ENCODE data around the gene SMIM43. TPM values are rescaled to one million over a fixed set of nuclear protein-coding genes. Genes with fewer than 3 reads are reported as not detected.

SMIM43 gene
- total and polyA plus RNA-seq, 9 of the 15 experiments (the other 6 are each of a cell fraction or from before 2014, with no cell fraction given): not detected

- no peaks in the 10 kb centered on the region for H4K20me1 ChIP-seq (replicated peaks; ENCODE audit: control insufficient read depth, insufficient read depth, low read length)
- H3K27ac ChIP-seq (ENCODE audit: extremely low read depth, low read depth, low read length): no peak overlapping the region
- intact Hi-C loops (cut with micrococcal nuclease): loop anchor here (1.0 to 5.0 kb wide), 4 partner anchors 29 to 1654 kb away; no protein-coding TSS in a partner anchor
- no TSS peak for BruUV-seq (replicated peaks)
- WGBS (ENCODE audit: insufficient coverage, low coverage, missing lambda C conversion rate): 0% methylated on average over 3 of the region's 3 CpGs
- H3K4me3 ChIP-seq: no peak overlapping the region
- peak; percentile 92 for ATAC-seq
- H3K9me1 ChIP-seq (ENCODE audit: control insufficient read depth, insufficient read depth, low read length): no peaks in the 10 kb centered on the region
- no peak overlapping the region for H2AFZ ChIP-seq (ENCODE audit: low read depth, low read length)
- ChIA-PET CTCF (ENCODE audit: low intra/inter-chr PET ratio) (interaction anchor here (1.1 to 1.9 kb wide), 2 partner anchors 29 to 1656 kb away, joined by 3 to 6 read pairs; partner anchors contain the start of gene ANXA5), POLR2A (no interaction called here)
- in situ Hi-C loops (cut with MboI): no loop called here
- no peak overlapping the region for H3K9ac ChIP-seq (ENCODE audit: insufficient read depth in 1 of 2, low read depth in 2 of 2, low read length in 2 of 2)
- H3K9me3 ChIP-seq (replicated peaks; ENCODE audit: control insufficient read depth, insufficient read depth, low read depth, low read length): no peaks in the 10 kb centered on the region
- no peaks in the 10 kb centered on the region for H3K79me2 ChIP-seq (ENCODE audit: control insufficient read depth, insufficient read depth, low read length)
- peak; percentile 91 for FAIRE-seq
- DNase-seq (ENCODE audit: extremely low read depth in 1 of 4, low spot score in 3 of 4): peak; percentile 47 to 64 (median 52)
- peaks cover 10 to 11% of the 10 kb centered on the region in 2 experiments; a peak in 3 of 5 replicates for H3K27me3 ChIP-seq (ENCODE audit: control insufficient read depth in 2 of 2, insufficient read depth in 2 of 2, low read length in 2 of 2)
- H3K36me3 ChIP-seq (ENCODE audit: control insufficient read depth, insufficient read depth, low read length): no peaks in the 10 kb centered on the region
- H3K4me2 ChIP-seq (ENCODE audit: insufficient read depth, low read length): no peak overlapping the region
- H3K4me1 ChIP-seq (replicated peaks in 1 of 2; ENCODE audit: control insufficient read depth in 2 of 2, insufficient read depth in 2 of 2, low read length in 2 of 2): no peaks in the 10 kb centered on the region
- TF ChIP-seq KDM1A (IDR thresholded peaks at IDR 0.05) (no peak), CTCF (IDR thresholded peaks at IDR 0.05 in 2 of 3, conservative IDR thresholded peaks at IDR 0.05 in 1 of 3; ENCODE audit: insufficient read depth in 2 of 3, low read depth in 1 of 3, low read length in 3 of 3) (peak; percentile 58 to 80 (median 67)), MAZ (CRISPR knock-in tag; conservative IDR thresholded peaks at IDR 0.05 in 1 of 2, IDR thresholded peaks at IDR 0.05 in 1 of 2) (peak in 1 of 2 experiments; percentile 13; a peak in 1 of 4 replicates), RAD21 (CRISPR knock-in tag; conservative IDR thresholded peaks at IDR 0.05 in 1 of 2, IDR thresholded peaks at IDR 0.05 in 1 of 2) (peak; percentile 78 to 86), REST (IDR thresholded peaks at IDR 0.05; ENCODE audit: borderline replicate concordance) (peak; percentile 83), REST (CRISPR knock-in tag; IDR thresholded peaks at IDR 0.05; ENCODE audit: low read depth) (no peak), YY1 (IDR thresholded peaks at IDR 0.05; ENCODE audit: borderline replicate concordance in 1 of 3, control insufficient read depth in 1 of 3, extremely low read depth in 1 of 3, insufficient read depth in 3 of 3, insufficient read length in 1 of 3, insufficient replicate concordance in 2 of 3, low read depth in 1 of 3, low read length in 2 of 3) (peak in 1 of 3 experiments; percentile 33)
Observed at GRCh38 chr4:121726642-121727268, 38.2 kb downstream of the SMIM43 start.
